Putamen (tissue), 1 donor: ENCODE data around the gene ACER2.
"Not testable (repeated sequence)": the region's sequence is repeated elsewhere in the genome, so short reads cannot be mapped to it uniquely, and the experiment has no call there.

ENCODE experiments used
- DNase-seq: peaks from one replicate; pipeline ENCODE4 v3.0.0-alpha.2; 2016; ENCODE audit warnings: low spot score

ACER2 gene

DNA sequence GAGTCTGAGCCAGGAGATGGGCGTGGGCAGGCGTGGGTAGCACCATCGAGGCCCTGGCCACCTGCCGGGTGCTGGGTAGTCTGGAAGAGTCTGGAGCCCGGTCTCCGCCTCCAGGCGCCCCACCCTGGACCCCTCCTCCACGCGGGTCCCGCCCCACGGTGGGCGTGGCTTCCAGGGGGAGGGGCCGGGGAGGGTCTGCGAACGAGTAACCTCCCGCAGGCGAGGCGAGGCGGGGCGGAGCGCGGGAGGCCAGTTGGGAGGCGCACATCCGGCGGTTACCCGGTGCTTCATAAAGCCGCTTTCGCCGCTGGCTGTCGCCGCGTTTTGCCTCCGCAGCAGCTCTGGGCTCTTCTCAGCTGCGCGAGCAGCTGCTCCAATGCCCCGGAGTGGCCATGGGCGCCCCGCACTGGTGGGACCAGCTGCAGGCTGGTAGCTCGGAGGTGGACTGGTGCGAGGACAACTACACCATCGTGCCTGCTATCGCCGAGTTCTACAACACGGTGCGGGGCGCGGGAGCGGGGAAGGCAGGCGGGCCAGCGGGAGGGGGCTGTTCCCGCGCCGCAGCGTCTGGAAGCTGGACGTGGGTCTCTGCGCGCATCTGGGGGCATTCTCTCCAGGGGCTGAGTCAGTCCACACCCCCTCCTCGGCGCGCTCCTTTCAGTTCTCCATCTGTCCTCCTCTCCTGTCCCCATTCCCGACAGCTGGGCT is at the start of gene ACER2:
TSS of gene ACER2 (plus strand) at position 317 of the 708 bp plus-strand sequence. CDS start at position 393, 76 bp downstream.
- DNase-seq, result peak; percentile 90

DNA sequence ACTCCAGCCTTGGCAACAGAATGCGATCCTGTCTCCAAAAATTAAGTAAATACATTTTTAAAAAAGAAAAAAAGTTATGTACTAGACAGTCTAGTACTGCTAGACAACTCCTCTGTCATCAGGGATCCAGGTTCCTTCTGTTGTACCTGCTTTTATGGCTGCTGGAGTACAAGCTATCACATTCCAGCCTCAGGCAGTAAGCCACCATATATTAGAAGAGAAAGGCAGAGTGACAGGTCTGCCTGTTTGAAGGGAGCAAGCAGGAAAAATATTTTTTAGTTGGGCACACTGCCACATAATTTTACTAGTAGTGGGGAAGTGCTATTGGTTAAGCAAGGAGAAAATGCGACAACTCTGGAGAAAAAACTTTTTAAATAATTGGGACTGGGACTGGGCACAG is 39.7 kb upstream of the ACER2 start:
- no peak for DNase-seq

- DNase-seq, result peak; percentile 13
Measured at GRCh38 chr9:19371942-19372341, 36.9 kb upstream of the ACER2 start.

DNA sequence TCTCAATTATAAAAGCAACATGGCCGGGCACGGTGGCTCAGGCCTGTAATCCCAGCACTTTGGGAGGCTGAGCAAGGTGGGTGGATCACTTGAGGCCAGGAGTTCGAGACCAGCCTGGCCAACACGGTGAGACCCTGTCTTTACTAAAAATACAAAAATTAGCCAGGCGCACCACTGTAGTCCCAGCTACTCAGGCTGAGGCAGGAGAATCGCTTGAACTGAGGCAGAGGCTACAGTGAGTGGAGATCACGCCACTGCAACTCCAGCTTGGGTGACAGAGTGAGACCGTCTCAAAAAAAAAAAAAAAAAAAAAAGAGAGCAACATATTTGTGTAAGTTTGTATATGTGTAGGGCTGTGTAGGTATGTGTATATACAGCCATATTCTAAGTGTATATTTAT is 36.2 kb upstream of the ACER2 start:
- no peak for DNase-seq

DNA sequence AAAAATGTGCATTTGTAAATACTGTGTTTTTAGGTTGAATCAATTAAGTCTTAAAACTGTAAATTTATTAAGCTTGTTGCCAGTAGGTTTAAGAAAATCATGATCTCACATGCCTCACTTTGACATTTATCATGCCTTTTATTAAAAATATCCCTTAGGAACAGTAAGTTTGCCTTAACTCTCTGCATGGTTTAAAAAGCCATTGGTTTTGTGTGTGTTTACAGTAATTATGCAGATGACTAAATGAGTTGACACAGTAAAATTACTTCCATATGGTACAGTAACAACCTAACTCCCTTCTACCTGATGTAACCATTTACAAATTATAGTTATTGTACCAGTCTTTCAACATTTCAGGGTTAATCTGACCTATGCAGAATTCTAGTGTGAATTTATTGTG is 35.3 kb upstream of the ACER2 start:
- no peak for DNase-seq

- no peak for DNase-seq
Measured at GRCh38 chr9:19375538-19375937, 33.3 kb upstream of the ACER2 start.

GRCh38 chr9:19376931-19377330 is 31.9 kb upstream of the ACER2 start:
- no peak for DNase-seq

DNA sequence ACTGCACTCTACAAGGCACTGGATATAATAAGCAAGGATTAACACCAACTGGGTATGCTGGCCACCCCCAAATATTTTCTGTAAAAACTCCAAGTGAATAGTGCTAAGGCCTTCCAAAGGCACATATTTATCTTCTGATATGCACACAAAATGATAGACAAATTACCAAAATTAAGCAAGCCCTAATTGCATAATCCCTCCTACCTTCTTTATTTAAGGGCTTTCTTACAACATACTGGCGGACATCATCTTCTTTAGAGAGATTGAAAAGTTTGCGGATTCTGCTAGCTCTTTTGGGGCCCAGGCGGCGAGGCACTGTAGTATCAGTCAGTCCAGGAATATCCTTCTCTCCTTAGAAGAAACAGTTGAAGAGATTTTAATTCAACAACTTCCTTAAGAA is 30.6 kb upstream of the ACER2 start:
- DNase-seq, result no peak

- no peak for DNase-seq
Measured at GRCh38 chr9:19378647-19379046, 30.2 kb upstream of the ACER2 start.

DNA sequence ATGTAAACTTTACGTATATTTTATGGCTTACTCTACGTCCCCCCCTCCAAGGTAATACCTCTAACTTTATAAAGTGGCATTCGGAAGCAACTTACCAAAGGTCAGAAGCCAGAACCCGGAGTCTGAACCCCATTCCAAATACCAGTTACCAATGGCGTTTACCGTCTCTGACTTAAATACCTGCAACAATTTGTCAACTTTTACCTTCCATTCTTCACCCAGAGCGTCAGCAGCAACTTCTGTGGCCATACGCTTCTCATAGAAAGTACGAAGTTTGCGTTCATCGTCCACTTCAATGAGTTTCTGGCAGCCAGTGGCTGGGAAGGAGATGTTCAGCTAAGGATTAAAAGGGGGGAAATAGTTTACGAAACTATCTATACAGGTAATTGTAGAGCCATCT is 29.5 kb upstream of the ACER2 start:
- DNase-seq, result no peak

GRCh38 chr9:19379697-19380046 is 29.1 kb upstream of the ACER2 start:
- no peak for DNase-seq

GRCh38 chr9:19380826-19381075 is 28.1 kb upstream of the ACER2 start:
- no peak for DNase-seq

GRCh38 chr9:19381656-19382055 is 27.2 kb upstream of the ACER2 start:
- DNase-seq, result no peak

DNA sequence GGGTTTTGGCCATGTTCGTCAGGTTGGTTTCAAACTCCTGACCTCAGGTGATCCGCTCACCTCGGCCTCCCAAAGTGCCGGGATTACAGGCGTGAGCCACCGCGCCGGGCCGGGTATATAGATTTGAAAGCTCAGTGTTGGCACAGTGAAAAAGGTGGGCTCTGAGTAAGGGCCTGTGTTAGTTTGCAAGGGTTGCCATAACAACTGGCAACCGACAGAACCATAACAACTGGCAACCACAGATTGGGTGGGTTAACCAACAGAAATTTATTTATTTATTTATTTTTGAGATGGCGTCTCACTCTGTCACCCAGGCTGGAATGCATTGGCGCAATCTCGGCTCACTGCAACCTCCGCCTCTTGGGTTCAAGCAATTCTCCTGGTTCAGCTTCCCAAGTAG is 23.6 kb upstream of the ACER2 start:
- not testable (repeated sequence) for DNase-seq

DNA sequence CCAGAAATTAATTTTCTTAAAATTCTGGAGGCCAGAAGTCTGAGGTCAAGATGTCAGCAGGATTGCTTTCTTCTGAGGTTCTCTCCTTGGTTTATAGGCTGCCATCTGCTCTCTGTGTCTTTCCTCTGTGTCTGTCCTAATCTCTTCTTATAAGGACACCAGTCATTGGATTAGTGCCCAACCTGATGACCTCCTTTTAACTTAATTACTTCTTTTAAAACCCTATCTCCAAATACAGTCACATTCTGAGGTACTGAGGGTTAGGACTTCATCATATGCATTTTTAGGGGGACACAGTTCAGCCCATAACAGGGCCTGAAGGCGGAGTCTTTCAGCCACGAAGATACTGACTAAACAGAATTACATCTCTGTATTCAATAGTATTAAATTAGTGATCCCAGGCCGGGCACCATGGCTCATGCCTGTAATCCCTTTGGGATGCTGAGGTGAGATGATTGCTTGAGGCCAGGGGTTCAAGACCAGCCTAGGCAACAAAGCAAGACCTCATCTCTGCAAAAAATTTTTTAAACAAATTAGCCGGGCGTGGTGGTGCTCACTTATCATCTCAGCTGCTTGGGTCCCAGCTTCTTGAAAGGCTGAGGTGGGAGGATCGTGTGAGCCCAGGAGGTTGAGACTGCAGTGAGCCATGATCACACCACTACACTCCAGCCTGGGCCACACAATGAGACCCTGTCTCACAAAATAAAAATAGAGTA is 22.9 kb upstream of the ACER2 start:
- DNase-seq, result no peak

DNA sequence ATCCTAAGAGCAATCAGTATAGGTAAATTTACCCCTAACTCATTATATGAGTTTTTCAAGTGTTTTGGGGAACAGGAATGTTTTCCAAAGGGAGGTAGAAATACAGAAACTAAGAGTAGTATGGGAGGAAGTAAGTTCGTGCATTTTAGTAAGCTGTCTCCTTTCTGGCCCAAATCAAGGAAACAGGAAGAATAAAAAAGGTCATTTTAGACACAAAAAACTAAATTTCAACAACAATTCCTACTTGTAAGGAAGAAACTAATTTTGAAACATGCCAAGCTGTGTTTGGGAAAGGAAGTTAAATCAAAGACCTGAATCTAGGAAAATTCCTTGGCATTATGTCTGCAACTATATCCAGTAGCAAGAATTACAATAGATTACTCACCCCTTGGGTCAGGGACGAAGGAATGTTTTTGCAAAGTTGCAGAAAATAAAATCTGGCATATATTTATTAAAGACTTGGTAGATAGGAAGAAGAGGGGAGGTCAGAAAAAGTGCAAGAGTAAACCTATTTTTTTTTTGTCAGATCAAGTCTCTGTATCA is 22.2 kb upstream of the ACER2 start:
- no peak for DNase-seq

GRCh38 chr9:19387317-19387716 is 21.5 kb upstream of the ACER2 start:
- DNase-seq, result no peak

DNA sequence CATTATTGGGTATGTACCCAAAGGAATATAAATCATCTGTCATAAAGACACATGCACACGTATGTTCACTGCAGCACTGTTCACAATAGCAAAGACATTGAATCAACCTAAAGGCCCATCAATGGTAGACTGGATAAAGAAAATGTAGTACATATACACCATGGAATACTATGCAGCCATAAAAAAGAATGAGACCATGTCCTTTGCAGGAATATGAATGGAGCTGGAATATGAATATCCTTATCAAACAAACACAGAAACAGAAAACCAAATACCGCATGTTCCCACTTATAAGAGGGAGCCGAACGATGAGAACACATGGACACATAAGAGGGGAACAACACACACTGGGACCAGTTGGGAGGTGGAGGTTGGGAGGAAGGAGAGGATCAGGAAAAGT is 19.3 kb upstream of the ACER2 start:
- DNase-seq, result not testable (repeated sequence)

- DNase-seq, result no peak
Measured at GRCh38 chr9:19397845-19398244, 11.0 kb upstream of the ACER2 start.

DNA sequence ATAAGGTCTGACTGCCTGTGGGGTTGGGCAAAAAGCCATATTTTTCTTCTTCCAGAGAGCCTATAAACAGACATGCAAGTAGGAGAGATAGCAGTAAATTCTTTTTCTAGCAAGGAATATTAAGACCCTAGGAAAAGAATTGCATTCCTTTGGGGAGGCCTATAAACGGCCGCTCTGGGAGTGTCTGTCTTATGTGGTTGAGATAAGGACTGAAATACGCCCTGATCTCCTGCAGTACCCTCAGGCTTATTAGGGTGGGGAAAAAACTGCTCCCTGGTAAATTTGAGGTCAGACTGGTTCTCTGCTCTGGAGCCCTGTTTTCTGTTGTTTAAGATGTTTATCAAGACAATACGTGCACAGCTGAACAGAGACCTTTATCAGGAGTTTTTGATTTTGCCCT is 5.6 kb upstream of the ACER2 start:
- DNase-seq, result not testable (repeated sequence)

- DNase-seq, result no peak
Measured at GRCh38 chr9:19404283-19405075, 4.3 kb upstream of the ACER2 start.

DNA sequence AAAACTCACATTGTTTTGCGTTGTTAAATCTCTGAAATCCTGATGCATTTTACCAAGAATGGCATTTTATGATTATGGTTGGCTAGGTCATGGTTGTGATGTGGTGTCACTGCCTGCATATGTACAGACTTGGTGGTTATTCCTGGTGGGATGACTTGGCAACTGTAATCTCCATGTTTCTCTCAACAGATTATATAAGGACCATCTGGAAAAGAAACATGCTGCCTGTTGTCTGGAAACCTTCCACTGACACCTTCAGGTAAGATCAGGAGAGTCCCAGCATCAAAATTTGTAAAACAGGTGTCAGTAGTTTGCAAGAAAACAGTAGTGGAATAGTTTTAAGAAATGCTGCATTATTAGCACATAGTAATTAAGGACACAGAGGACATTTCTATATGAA is 3.0 kb upstream of the ACER2 start:
- DNase-seq, result no peak

DNA sequence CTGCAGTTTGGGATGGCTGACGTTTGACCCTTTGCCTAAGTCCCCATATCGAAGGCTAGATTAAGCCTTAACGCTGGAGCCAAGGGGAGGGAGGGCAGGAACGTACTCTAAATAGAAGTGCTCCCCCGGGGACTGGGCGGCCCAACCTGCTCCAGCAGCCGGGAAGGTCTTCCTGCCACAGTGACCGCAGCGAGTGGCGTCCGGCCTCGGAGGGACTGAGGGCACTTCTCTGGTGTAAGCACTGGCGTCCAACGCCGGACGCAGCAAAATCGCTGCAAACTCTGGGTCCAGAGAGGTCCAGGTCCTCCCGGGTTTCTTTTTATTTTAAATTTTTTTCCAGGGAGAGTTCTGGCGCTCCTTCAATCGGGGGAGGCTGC is 505 bp upstream of the ACER2 start:
- DNase-seq, result no peak
